B cell (primary cell): ENCODE results near the gene ZBP1. TPM values are rescaled to one million over a fixed set of nuclear protein-coding genes. Genes with fewer than 3 reads are reported as not detected.

ENCODE experiments used
- ATAC-seq: fragments of 200-7000 bp; cut with Tn5 transposase; one replicate; pipeline ENCODE4 v1.10.0; 2021; ENCODE audit warnings: low read depth, mild to moderate bottlenecking, moderate number of reproducible peaks, moderate library complexity
- CTCF ChIA-PET: fragments of 350-600 bp; sonication (Branson Sonifier 250); formaldehyde crosslinking; loops from one replicate; lab custom pipeline; 2021; ENCODE audit warnings: antibody characterized with exemption, inconsistent platforms; lab: Charles Lee
- POLR2A ChIA-PET: fragments of 350-600 bp; sonication (Branson Sonifier 250); formaldehyde crosslinking; loops from one replicate; lab custom pipeline; 2021; ENCODE audit warnings: antibody characterized with exemption; lab: Charles Lee
- DNase-seq: peaks from one replicate; pipeline ENCODE4 v3.0.0; 2013
- H2AFZ ChIP-seq: 2 replicates; pipeline ENCODE4 v1.6.1; 2012; ENCODE audit warnings: mild to moderate bottlenecking, low read depth, low read length; ENCODE audit not compliant: insufficient read depth, poor library complexity, severe bottlenecking
- H3K27ac ChIP-seq, 2 donors: 1 replicate in 1 of 2; 2 replicates in 1 of 2; pipeline ENCODE4 v1.5.1; 2012 to 2013; ENCODE audit warnings: low read length in 2 of 2, mild to moderate bottlenecking in 2 of 2, moderate library complexity in 1 of 2
- H3K27me3 ChIP-seq, 4 experiments: fragments of 200-600 bp in 1 of 4; sonication (generic) in 1 of 4; replicated peaks in 1 of 4; 1 replicate in 2 of 4; 2 replicates in 2 of 4; pipeline versions ENCODE4 v1.6.1 to v1.7.0; 2013 to 2016; ENCODE audit warnings: low read length in 3 of 4, mild to moderate bottlenecking in 2 of 4, mixed read lengths in 1 of 4, moderate library complexity in 1 of 4; ENCODE audit not compliant: insufficient read depth in 4 of 4, control insufficient read depth in 3 of 4; ENCODE audit errors: control extremely low read depth in 1 of 4
- H3K36me3 ChIP-seq, 2 experiments: replicated peaks in 1 of 2; 1 replicate in 1 of 2; 2 replicates in 1 of 2; pipeline versions ENCODE4 v1.6.1 to v1.7.1; 2013; ENCODE audit warnings: low read length in 1 of 2; ENCODE audit not compliant: insufficient read depth in 2 of 2, control insufficient read depth in 1 of 2; ENCODE audit errors: control extremely low read depth in 1 of 2, extremely low read depth in 1 of 2
- H3K4me1 ChIP-seq, 2 donors: fragments of 200-600 bp in 1 of 2; sonication (generic) in 1 of 2; 1 replicate in 1 of 2; 2 replicates in 1 of 2; pipeline versions ENCODE4 v1.5.1 to v1.6.1; 2013 to 2017; ENCODE audit warnings: low read length in 2 of 2; ENCODE audit not compliant: control insufficient read depth in 2 of 2, insufficient read depth in 2 of 2
- H3K4me2 ChIP-seq: replicated peaks from 2 replicates; pipeline ENCODE3; 2012; ENCODE audit warnings: mild to moderate bottlenecking, low read depth, low read length; ENCODE audit not compliant: poor library complexity, severe bottlenecking
- H3K4me3 ChIP-seq, 5 experiments: fragments of 200-600 bp in 1 of 5; sonication (generic) in 1 of 5; 1 replicate in 3 of 5; 2 replicates in 2 of 5; pipeline versions ENCODE4 v1.5.1 to v1.7.0; 2011 to 2016; ENCODE audit warnings: low read length in 4 of 5, mild to moderate bottlenecking in 4 of 5, low read depth in 2 of 5, control low read depth in 1 of 5, moderate library complexity in 1 of 5; ENCODE audit not compliant: insufficient read depth in 1 of 5; ENCODE audit errors: control extremely low read depth in 1 of 5, extremely low read depth in 1 of 5
- H3K79me2 ChIP-seq: fragments of 200-600 bp; sonication (generic); one replicate; pipeline ENCODE4 v1.6.0; 2016; ENCODE audit warnings: low read length; ENCODE audit not compliant: control insufficient read depth, insufficient read depth
- H3K9ac ChIP-seq: fragments of 200-600 bp; sonication (generic); 2 replicates; pipeline ENCODE4 v1.6.1; 2017; ENCODE audit warnings: mild to moderate bottlenecking, low read length, moderate library complexity
- H3K9me3 ChIP-seq, 3 donors: one replicate each; pipeline versions ENCODE4 v1.6.1 to v1.7.1; 2013; ENCODE audit warnings: low read length in 2 of 3; ENCODE audit not compliant: control insufficient read depth in 2 of 3, insufficient read depth in 1 of 3; ENCODE audit errors: control extremely low read depth in 1 of 3
- H4K20me1 ChIP-seq: 2 replicates; pipeline ENCODE4 v1.6.0; 2012; ENCODE audit warnings: mild to moderate bottlenecking, low read length; ENCODE audit not compliant: insufficient read depth, control insufficient read depth, poor library complexity, severe bottlenecking
- H3K27ac Mint-ChIP-seq: one replicate; pipeline ENCODE4 v1.8.0; 2021; ENCODE audit warnings: mixed read lengths
- H3K27me3 Mint-ChIP-seq: one replicate; pipeline ENCODE4 v1.8.0; 2021; ENCODE audit warnings: mixed read lengths
- H3K4me1 Mint-ChIP-seq: one replicate; pipeline ENCODE4 v1.8.0; 2021; ENCODE audit warnings: mixed read lengths
- H3K4me3 Mint-ChIP-seq: one replicate; pipeline ENCODE4 v1.8.0; 2021; ENCODE audit warnings: mixed read lengths
- H3K9me3 Mint-ChIP-seq: one replicate; pipeline ENCODE4 v1.8.0; 2022; ENCODE audit warnings: mixed read lengths; ENCODE audit not compliant: insufficient read depth
- EZH2 ChIP-seq: IDR thresholded peaks from 2 replicates; pipeline ENCODE4 v1.6.1; 2012; ENCODE audit warnings: borderline replicate concordance, low read depth, mild to moderate bottlenecking, moderate library complexity, low read length; ENCODE audit not compliant: insufficient read depth, poor library complexity, severe bottlenecking
- WGBS: methylation state at CpG from one replicate; pipeline ENCODE4 v1.1.5; 2013; ENCODE audit warnings: missing lambda C conversion rate; ENCODE audit not compliant: insufficient coverage; 5-methylcytosine and 5-hydroxymethylcytosine counted together
- intact Hi-C: fragments of 100-400 bp; cut with micrococcal nuclease; formaldehyde crosslinking; loops from one replicate; pipeline ENCODE4 v1.10.0; 2022
- polyA plus RNA-seq: library from polyadenylated mRNA; depleted of rRNA; stranded (reverse); fragments of >200 nt; gene quantifications from 2 replicates; pipeline ENCODE4 v1.2.3, GENCODE V29; 2012
- total RNA-seq, 2 donors: library from RNA; stranded (reverse); fragments of 120-200 nt in 1 of 2; gene quantifications; 1 replicate in 1 of 2; 2 replicates in 1 of 2; pipeline versions ENCODE4 v1.2.3 to v1.2.4, GENCODE V29; 2013 to 2022
- TF ChIP-seq, protein P1 (sequence below): fragments of 200-600 bp; IDR thresholded peaks from one replicate; pipeline ENCODE4 v1.8.0; 2022; ENCODE audit warnings: antibody characterized with exemption, mild to moderate bottlenecking

Gene ZBP1
- total and polyA plus RNA-seq, 2 donors (not counting 1 experiment from before 2014, with no cell fraction given) = 29.9 to 69.2 TPM

DNA sequence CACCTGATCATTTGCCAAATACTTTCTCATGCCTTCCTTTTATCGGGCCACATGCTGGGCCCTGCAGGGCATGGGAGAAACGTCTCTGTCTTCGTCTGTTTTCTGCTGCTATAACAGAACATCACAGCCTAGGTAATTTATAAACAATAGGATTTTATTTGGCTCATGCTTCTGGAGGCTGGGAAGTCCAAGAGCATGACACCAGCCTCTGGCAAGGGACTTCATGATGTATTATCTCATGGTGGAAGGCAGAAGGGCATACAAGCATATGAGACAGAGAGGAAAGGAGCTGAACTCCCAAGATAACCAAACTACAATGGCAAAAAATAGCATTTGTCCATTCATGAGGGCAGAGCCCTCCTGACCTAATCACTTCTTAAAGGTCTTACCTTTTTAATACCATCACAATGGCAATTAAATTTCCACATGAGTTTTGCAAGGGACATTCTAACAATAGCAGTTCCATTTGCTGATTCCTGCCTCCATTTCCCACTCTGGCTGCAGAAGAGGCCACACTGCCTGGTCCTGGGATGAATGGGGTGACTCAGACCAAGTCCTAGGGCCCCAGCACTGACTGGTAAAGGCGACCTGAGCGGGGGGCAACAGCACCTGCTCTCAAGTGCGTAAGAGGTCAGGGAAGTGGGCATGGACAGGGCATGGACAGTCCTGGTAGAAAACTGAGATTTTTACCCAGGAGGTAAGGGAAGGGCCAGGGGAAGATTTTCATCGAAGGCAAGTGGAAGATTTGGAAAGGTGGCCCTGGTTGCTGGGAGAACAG lies 5.1 kb upstream of the ZBP1 start:
- ChIA-PET CTCF (interaction anchor here (0.7 to 8.5 kb wide), 3 partner anchors 23 to 50 kb away, joined by 3 to 100 read pairs (median 9); no protein-coding TSS in a partner anchor), POLR2A (no interaction called here)
- Histone ChIP-seq H2AFZ (no peak overlapping the region), H3K27ac (no peak overlapping the region), H4K20me1 (no peaks in the 10 kb centered on the region), H3K4me3 (no peak overlapping the region), H3K27me3 (no peaks in the 10 kb centered on the region), H3K9me3 (peaks cover 0 to 17% (median 10%) of the 10 kb centered on the region in 3 donors), H3K9ac (no peak overlapping the region), H3K36me3 (peaks cover 0 to 3% of the 10 kb centered on the region in 2 experiments), H3K79me2 (peaks cover 32% of the 10 kb centered on the region), H3K4me2 (no peak overlapping the region), H3K4me1 (peaks cover 50 to 58% of the 10 kb centered on the region in 2 donors)
- Mint-ChIP-seq H3K27ac (no peak overlapping the region), H3K4me3 (no peak overlapping the region), H3K9me3 (peaks cover 6% of the 10 kb centered on the region), H3K27me3 (no peaks in the 10 kb centered on the region), H3K4me1 (peaks cover 63% of the 10 kb centered on the region)
- WGBS = 81% methylated on average over 4 of the region's 7 CpGs
- ATAC-seq = no peak
- TF ChIP-seq EZH2 = no peak
- TF ChIP-seq, protein P1, sequence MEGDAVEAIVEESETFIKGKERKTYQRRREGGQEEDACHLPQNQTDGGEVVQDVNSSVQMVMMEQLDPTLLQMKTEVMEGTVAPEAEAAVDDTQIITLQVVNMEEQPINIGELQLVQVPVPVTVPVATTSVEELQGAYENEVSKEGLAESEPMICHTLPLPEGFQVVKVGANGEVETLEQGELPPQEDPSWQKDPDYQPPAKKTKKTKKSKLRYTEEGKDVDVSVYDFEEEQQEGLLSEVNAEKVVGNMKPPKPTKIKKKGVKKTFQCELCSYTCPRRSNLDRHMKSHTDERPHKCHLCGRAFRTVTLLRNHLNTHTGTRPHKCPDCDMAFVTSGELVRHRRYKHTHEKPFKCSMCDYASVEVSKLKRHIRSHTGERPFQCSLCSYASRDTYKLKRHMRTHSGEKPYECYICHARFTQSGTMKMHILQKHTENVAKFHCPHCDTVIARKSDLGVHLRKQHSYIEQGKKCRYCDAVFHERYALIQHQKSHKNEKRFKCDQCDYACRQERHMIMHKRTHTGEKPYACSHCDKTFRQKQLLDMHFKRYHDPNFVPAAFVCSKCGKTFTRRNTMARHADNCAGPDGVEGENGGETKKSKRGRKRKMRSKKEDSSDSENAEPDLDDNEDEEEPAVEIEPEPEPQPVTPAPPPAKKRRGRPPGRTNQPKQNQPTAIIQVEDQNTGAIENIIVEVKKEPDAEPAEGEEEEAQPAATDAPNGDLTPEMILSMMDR = no peak
- no peak for DNase-seq
- intact Hi-C loops = loop anchor here (10.0 kb wide), 1 partner anchor 131 kb away; no protein-coding TSS in a partner anchor

DNA sequence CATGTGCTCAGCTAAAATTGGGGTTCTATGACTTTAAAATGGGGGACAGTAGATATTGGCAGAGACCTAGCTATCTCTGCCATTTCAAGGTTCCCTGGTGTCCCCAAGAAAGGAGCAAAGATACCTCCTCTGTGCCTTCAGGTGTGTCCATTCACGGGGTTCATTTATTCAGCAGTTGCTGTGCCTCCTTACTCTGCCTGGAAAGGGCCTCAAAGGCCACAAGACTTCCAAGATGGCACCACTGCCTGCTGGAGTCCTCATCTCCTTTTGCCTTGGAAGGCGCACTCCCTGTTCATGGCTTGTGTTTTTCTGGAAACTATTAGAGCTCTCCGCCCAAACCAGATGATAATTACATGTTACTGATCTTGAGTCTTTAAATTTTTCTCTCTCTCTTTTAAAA lies 3.9 kb upstream of the ZBP1 start:
- intact Hi-C loops = loop anchor here (10.0 kb wide), 1 partner anchor 129 kb away; no protein-coding TSS in a partner anchor
- no peak overlapping the region for H3K9ac ChIP-seq
- no peak overlapping the region for H3K4me3 Mint-ChIP-seq
- no peak overlapping the region for H3K27ac Mint-ChIP-seq
- WGBS = 83% methylated on average over 1 of the region's 3 CpGs
- DNase-seq (no peak), ATAC-seq (no peak)
- TF ChIP-seq EZH2 = no peak
- TF ChIP-seq, protein P1 = no peak
- no peak overlapping the region for H2AFZ ChIP-seq
- H3K4me2 ChIP-seq = no peak overlapping the region
- H3K27me3 Mint-ChIP-seq = no peaks in the 10 kb centered on the region
- peaks cover 54 to 58% of the 10 kb centered on the region in 2 donors for H3K4me1 ChIP-seq
- CTCF ChIA-PET = interaction anchor here (1.3 to 11.0 kb wide), 5 partner anchors 25 to 559 kb away, joined by 4 to 131 read pairs (median 70); no protein-coding TSS in a partner anchor
- H3K9me3 ChIP-seq = peaks cover 0 to 16% (median 10%) of the 10 kb centered on the region in 3 donors
- H3K36me3 ChIP-seq = peaks cover 0 to 3% of the 10 kb centered on the region in 2 experiments
- H3K27me3 ChIP-seq = no peaks in the 10 kb centered on the region
- peaks cover 32% of the 10 kb centered on the region for H3K79me2 ChIP-seq
- H3K4me1 Mint-ChIP-seq = peaks cover 61% of the 10 kb centered on the region
- H3K4me3 ChIP-seq = no peak overlapping the region
- H3K9me3 Mint-ChIP-seq = peaks cover 6% of the 10 kb centered on the region
- no peak overlapping the region for H3K27ac ChIP-seq
- H4K20me1 ChIP-seq = no peaks in the 10 kb centered on the region
- POLR2A ChIA-PET = no interaction called here
